H54 (cell line): Measurements from ENCODE around the gene PIP5KL1.
"Not testable (repeated sequence)": the region's sequence is repeated elsewhere in the genome, so short reads cannot be mapped to it uniquely, and the experiment has no call there.

ENCODE experiments used
- DNase-seq: peaks from one replicate; pipeline ENCODE4 v3.0.0; 2011; ENCODE audit warnings: low spot score, mixed read lengths; ENCODE audit not compliant: insufficient read length
- FAIRE-seq: peaks from 3 replicates; lab custom pipeline; 2011; peaks lifted over from hg19 to GRCh38; lab: Jason Lieb, UNC
- POLR2A ChIP-seq: IDR thresholded peaks from 2 replicates; pipeline ENCODE4 v1.6.1; 2011; ENCODE audit warnings: low read depth, mild to moderate bottlenecking, low read length

Gene PIP5KL1

GRCh38 chr9:127884427-127884911 lies 46.1 kb downstream of the PIP5KL1 start:
- no peak for DNase-seq
- TF ChIP-seq POLR2A, result peak; percentile 19; the same call in 1 of the 2 replicates
- FAIRE-seq, result no peak

GRCh38 chr9:127883959-127884358 lies 46.6 kb downstream of the PIP5KL1 start:
- FAIRE-seq (no peak), DNase-seq (no peak)
- no peak for TF ChIP-seq POLR2A

- FAIRE-seq, DNase-seq: not testable (repeated sequence)
Observed at GRCh38 chr9:127881715-127882114, 48.9 kb downstream of the PIP5KL1 start.

GRCh38 chr9:127880143-127880542 lies 50.4 kb downstream of the PIP5KL1 start:
- FAIRE-seq, result no peak
- DNase-seq, result no peak
- no peak for TF ChIP-seq POLR2A

GRCh38 chr9:127878652-127879390 lies 51.8 kb downstream of the PIP5KL1 start:
- DNase-seq, result no peak
- TF ChIP-seq POLR2A, result no peak
- FAIRE-seq, result no peak

GRCh38 chr9:127878001-127878651 lies 52.5 kb downstream of the PIP5KL1 start:
- FAIRE-seq (no peak), DNase-seq (no peak)
- TF ChIP-seq POLR2A, result no peak

- DNase-seq (peak; percentile 85), FAIRE-seq (no peak)
- TF ChIP-seq POLR2A, result peak; percentile 87
Observed at GRCh38 chr9:127877566-127877998, 53.0 kb downstream of the PIP5KL1 start, which contains the start of gene AK1. AK1 (minus strand) TSS chr9:127877675; CDS start chr9:127874617, 3,058 bp downstream.

GRCh38 chr9:127876764-127877562 lies 53.6 kb downstream of the PIP5KL1 start:
- FAIRE-seq (no peak), DNase-seq (peak; percentile 58)
- TF ChIP-seq POLR2A, result no peak

- no peak for TF ChIP-seq POLR2A
- DNase-seq (no peak), FAIRE-seq (no peak)
Observed at GRCh38 chr9:127876026-127876763, 54.4 kb downstream of the PIP5KL1 start.

GRCh38 chr9:127875306-127875966 lies 55.1 kb downstream of the PIP5KL1 start:
- DNase-seq (peak; percentile 83), FAIRE-seq (no peak)
- no peak for TF ChIP-seq POLR2A

- no peak for TF ChIP-seq POLR2A
- FAIRE-seq (peak; percentile 38), DNase-seq (peak; percentile 89)
Observed at GRCh38 chr9:127874301-127875221, 56.0 kb downstream of the PIP5KL1 start.

GRCh38 chr9:127873886-127874285 lies 56.7 kb downstream of the PIP5KL1 start:
- FAIRE-seq (no peak), DNase-seq (peak; percentile 93)
- TF ChIP-seq POLR2A, result no peak
